Prostate gland (tissue), 2 donors: ENCODE results near the gene OPN3.

Source experiments
- CTCF ChIP-seq, 4 experiments: fragments of 200-600 bp in 2 of 4; fragments of 450-650 bp in 2 of 4; sonication (generic) in 2 of 4; IDR thresholded peaks; 1 replicate in 3 of 4; 2 replicates in 1 of 4; pipeline ENCODE4 v1.5.1; 2016 to 2019; ENCODE audit warnings: antibody characterized with exemption in 4 of 4, mild to moderate bottlenecking in 2 of 4, moderate library complexity in 2 of 4
- POLR2A ChIP-seq: fragments of 450-650 bp; IDR thresholded peaks from one replicate; pipeline ENCODE4 v1.6.1; 2016; ENCODE audit warnings: antibody characterized with exemption, mild to moderate bottlenecking
- POLR2AphosphoS5 ChIP-seq: sonication (generic); formaldehyde crosslinking; IDR thresholded peaks from one replicate; pipeline ENCODE4 v1.6.1; 2017; ENCODE audit warnings: antibody characterized with exemption

- TF ChIP-seq CTCF (IDR thresholded peaks at IDR 0.05) = peak in 1 of 4 experiments; percentile 23
- peak; percentile 80 for TF ChIP-seq POLR2A
- peak; percentile 59 for TF ChIP-seq POLR2AphosphoS5
Observed at GRCh38 chr1:241640149-241640866, at the start of gene OPN3, which contains the start of gene CHML.
